Aorta (tissue), 5 donors: Measurements from ENCODE around the gene CNGA3. TPM values are rescaled to one million over a fixed set of nuclear protein-coding genes. Genes with fewer than 3 reads are reported as not detected.
"Not testable (repeated sequence)": the region's sequence is repeated elsewhere in the genome, so short reads cannot be mapped to it uniquely, and the experiment has no call there.

Source experiments
- ATAC-seq: fragments of 200-7000 bp; cut with Tn5 transposase; one replicate; pipeline ENCODE4 v1.9.1; 2022; ENCODE audit warnings: moderate library complexity; ENCODE audit not compliant: low FRiP score
- DNase-seq, 2 donors: peaks; one replicate each; pipeline ENCODE4 v3.0.0-alpha.2; 2020
- H3K27ac ChIP-seq, 2 donors: one replicate each; pipeline ENCODE4 v1.5.1; 2013; ENCODE audit warnings: low read length in 2 of 2, mild to moderate bottlenecking in 2 of 2, moderate library complexity in 2 of 2, control low read depth in 1 of 2, inconsistent platforms in 1 of 2, low read depth in 1 of 2
- H3K27me3 ChIP-seq, 2 donors: one replicate each; pipeline ENCODE4 v1.6.1; 2013; ENCODE audit warnings: control low read depth in 1 of 2, low read length in 1 of 2, mild to moderate bottlenecking in 1 of 2, moderate library complexity in 1 of 2; ENCODE audit not compliant: insufficient read depth in 2 of 2, control insufficient read depth in 1 of 2
- H3K36me3 ChIP-seq, 2 donors: one replicate each; pipeline ENCODE4 v1.6.1; 2013; ENCODE audit warnings: control low read depth in 1 of 2, low read length in 1 of 2, mild to moderate bottlenecking in 1 of 2; ENCODE audit not compliant: insufficient read depth in 2 of 2, control insufficient read depth in 1 of 2
- H3K4me1 ChIP-seq, 2 donors: one replicate each; pipeline ENCODE4 v1.6.1; 2013; ENCODE audit warnings: low read length in 2 of 2, control low read depth in 1 of 2, mild to moderate bottlenecking in 1 of 2, moderate library complexity in 1 of 2; ENCODE audit not compliant: insufficient read depth in 2 of 2, control insufficient read depth in 1 of 2
- H3K4me3 ChIP-seq, 2 donors: one replicate each; pipeline ENCODE4 v1.5.1; 2013; ENCODE audit warnings: low read length in 2 of 2, control low read depth in 1 of 2, mild to moderate bottlenecking in 1 of 2
- H3K9me3 ChIP-seq: one replicate; pipeline ENCODE4 v1.6.1; 2013; ENCODE audit warnings: mild to moderate bottlenecking, low read length; ENCODE audit not compliant: control insufficient read depth
- WGBS, 2 donors: extraction: QIAGEN DNeasy Blood & Tissue Kit; methylation state at CpG; one replicate each; pipeline ENCODE4 v1.1.7; 2013; 5-methylcytosine and 5-hydroxymethylcytosine counted together
- intact Hi-C, 2 donors: fragments of 100-400 bp; cut with DNase I; formaldehyde crosslinking; loops; one replicate each; pipeline versions ENCODE4 v1.14.2 to v1.15.0; 2022
- long read RNA-seq, 2 donors: library from polyadenylated mRNA; unstranded; transcript quantifications; one replicate each; pipeline ENCODE4 v2.0.0, GENCODE V29; 2020 to 2021
- polyA plus RNA-seq, 2 donors: library from polyadenylated mRNA; stranded (reverse); fragments of 200-250 nt; gene quantifications; one replicate each; pipeline ENCODE4 v1.2.3, GENCODE V29; 2013
- total RNA-seq, 2 donors: library from RNA; stranded (reverse); fragmentation: NEBNext Ultra II Directional; extraction: Animal tissue kit (Norgen Biotek cat#: 25700); gene quantifications; one replicate each; pipeline ENCODE4 v1.2.1, GENCODE V29; 2021
- donor health status: healthy with polysubstance abuse.
- donor health status: Bipolar disorder and iron deficiency.
- donor health status: DM: no; HTN: no; CAD: no.
- donor health status: DM: no; HTN: no; CAD: no.
- donor health status: DM: yes; HTN: yes; CAD: no.

CNGA3 gene
- total RNA-seq (not detected), polyA plus RNA-seq (not detected)
- long read RNA-seq, donor 1 = 0 reads
- long read RNA-seq, donor 2 = 0 reads

GRCh38 chr2:98346311-98347236 is at the start of gene CNGA3:
TSS of gene CNGA3 (plus strand) at chr2:98346456. CDS start at chr2:98369976, 23,520 bp downstream.
- H3K9me3 ChIP-seq = peaks cover 2% of the 10 kb centered on the region
- H3K4me3 ChIP-seq = no peak within 1 kb of the TSS
- ATAC-seq (peak; percentile 68), DNase-seq (peak in 1 of 2 donors; percentile 82)
- intact Hi-C loops = no loop called here
- no peaks in the 10 kb centered on the region for H3K36me3 ChIP-seq
- H3K4me1 ChIP-seq = no peaks in the 10 kb centered on the region
- WGBS, 2 donors = 1 to 2% methylated on average over 59 to 72 of the region's 72 CpGs
- no peaks in the 10 kb centered on the region for H3K27me3 ChIP-seq
- no peak within 1 kb of the TSS for H3K27ac ChIP-seq

DNA sequence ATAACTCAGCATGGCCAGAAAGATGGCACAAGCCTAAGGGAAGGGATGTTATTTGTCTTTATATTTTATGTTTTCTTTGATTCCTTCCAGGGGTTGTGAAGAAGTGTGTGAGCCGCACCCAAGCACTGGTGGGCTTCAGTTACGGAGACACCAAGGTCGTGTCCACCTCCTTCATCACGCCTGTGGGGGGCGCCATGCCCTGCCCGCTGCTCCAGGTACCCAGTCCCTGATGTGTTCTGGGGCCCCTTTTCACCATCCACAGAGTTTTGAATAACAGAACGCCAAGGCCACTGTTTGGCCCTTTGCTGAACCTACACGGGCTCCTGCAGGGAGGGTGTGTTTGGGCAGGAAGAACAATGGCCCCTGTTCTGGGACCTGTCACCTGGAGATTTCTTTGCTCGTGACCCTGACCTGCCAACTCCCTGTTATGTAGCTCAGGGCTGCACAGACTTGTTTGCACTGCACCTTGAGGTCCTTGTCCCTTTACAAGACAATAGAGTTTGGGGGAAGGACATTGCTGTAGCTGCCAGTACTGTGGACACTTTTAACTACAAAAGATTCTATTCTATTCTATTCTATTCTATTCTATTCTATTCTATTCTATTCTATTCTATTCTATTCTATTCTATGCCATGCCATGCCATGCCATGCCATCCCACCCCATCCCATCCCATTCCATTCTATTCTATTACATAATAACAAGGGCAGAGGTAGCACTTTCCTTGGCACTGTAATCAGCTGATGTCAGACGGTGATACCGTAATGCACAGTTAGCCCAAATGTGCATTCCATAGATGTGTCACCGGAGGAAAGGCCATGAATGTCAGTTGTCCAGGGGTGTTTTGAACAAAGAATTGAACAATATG is 48.2 kb upstream of the CNGA3 start:
- Histone ChIP-seq H3K9me3 (no peaks in the 10 kb centered on the region), H3K4me1 (no peaks in the 10 kb centered on the region), H3K4me3 (no peak overlapping the region), H3K27ac (no peak overlapping the region), H3K36me3 (no peaks in the 10 kb centered on the region), H3K27me3 (no peaks in the 10 kb centered on the region)
- intact Hi-C loops = no loop called here
- DNase-seq (no peak), ATAC-seq (no peak)
- WGBS, 2 donors = 73 to 75% methylated on average over 12 of the region's 12 CpGs

DNA sequence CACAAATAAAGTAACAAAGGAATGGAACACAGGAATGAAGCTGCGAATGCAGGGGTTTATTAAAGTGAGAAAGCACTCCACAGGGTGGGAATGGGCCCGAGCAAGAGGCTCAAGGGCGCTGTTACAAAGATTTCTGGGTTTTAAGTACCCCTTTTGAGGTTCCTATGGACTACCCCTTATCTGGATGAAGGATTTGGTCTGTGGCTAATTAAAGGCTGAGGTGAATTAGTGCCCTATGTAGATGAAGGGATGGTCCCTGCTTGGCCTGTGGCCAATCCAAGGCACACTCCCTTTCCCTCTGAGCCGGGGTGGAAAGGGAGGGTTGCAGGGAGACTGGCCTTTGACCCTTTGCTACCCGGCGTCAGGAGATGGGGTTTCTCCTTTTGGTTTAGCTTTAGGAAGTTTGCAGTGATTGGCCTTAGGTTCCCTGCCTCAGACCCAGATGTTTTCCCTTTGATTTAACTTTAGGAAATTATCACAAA is 47.5 kb upstream of the CNGA3 start:
- Histone ChIP-seq H3K4me3 (no peak overlapping the region), H3K27me3 (no peaks in the 10 kb centered on the region), H3K4me1 (no peaks in the 10 kb centered on the region), H3K27ac (no peak overlapping the region), H3K9me3 (no peaks in the 10 kb centered on the region), H3K36me3 (no peaks in the 10 kb centered on the region)
- intact Hi-C loops = no loop called here
- DNase-seq (no peak), ATAC-seq (no peak)
- WGBS, 2 donors = 67 to 76% methylated on average over 6 of the region's 6 CpGs

DNA sequence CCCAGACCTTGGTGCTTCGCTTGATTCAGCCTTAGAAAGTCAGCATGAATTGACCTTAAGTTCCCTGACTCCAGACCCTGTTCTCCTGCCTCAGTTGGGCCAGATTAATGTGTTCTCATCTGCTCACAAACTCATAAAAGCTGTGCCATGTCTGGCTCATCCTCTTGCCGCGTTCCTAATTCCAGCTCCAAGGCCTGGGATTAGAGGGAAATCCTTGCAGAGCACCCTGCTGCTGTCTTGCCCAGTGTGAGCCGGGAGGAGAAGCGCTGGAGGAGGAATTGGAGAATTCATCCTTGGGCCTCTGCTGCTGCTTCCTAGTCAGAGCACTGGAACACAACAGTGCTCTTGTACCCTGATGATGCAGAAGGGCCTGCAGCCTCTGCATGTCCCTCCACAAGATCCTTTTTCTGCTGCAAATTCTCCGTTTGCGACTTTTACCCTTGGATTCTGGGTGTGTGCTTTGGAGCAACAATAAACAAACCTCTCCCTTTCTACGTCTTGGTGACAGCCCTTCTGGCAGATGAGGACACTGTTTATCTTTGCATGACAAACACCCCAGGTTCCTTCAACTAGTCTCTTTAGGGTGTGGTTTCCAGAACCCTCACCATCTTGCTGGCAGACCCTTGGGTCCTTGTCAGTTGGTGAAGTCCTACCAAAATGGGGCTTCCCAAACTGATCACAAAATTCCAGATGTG is 46.9 kb upstream of the CNGA3 start:
- Histone ChIP-seq H3K4me1 (no peaks in the 10 kb centered on the region), H3K27me3 (no peaks in the 10 kb centered on the region), H3K27ac (no peak overlapping the region), H3K9me3 (no peaks in the 10 kb centered on the region), H3K4me3 (no peak overlapping the region), H3K36me3 (no peaks in the 10 kb centered on the region)
- DNase-seq (no peak), ATAC-seq (no peak)
- intact Hi-C loops = no loop called here
- 78 to 79% methylated on average over 8 of the region's 8 CpGs for WGBS, 2 donors

- no peaks in the 10 kb centered on the region for H3K9me3 ChIP-seq
- no peak overlapping the region for H3K27ac ChIP-seq
- no peaks in the 10 kb centered on the region for H3K4me1 ChIP-seq
- H3K27me3 ChIP-seq = no peaks in the 10 kb centered on the region
- DNase-seq (no peak), ATAC-seq (peak; percentile 16)
- no peaks in the 10 kb centered on the region for H3K36me3 ChIP-seq
- H3K4me3 ChIP-seq = no peak overlapping the region
- 71 to 74% methylated on average over 12 of the region's 12 CpGs for WGBS, 2 donors
- intact Hi-C loops = no loop called here
These were observed 45.9 kb upstream of the CNGA3 start for GRCh38 chr2:98300141-98300874.

GRCh38 chr2:98301469-98301868 is 44.8 kb upstream of the CNGA3 start:
- no peak overlapping the region for H3K4me3 ChIP-seq
- no peaks in the 10 kb centered on the region for H3K4me1 ChIP-seq

GRCh38 chr2:98307131-98307696 is 39.0 kb upstream of the CNGA3 start:
- H3K9me3 ChIP-seq, H3K4me1 ChIP-seq, DNase-seq, H3K27ac ChIP-seq, H3K4me3 ChIP-seq, ATAC-seq, H3K27me3 ChIP-seq, intact Hi-C loops, H3K36me3 ChIP-seq: not testable (repeated sequence)
- 48 to 59% methylated on average over 9 of the region's 9 CpGs for WGBS, 2 donors

More at GRCh38 chr2:98301469-98301868, 44.8 kb upstream of the CNGA3 start:
- ATAC-seq (no peak), DNase-seq (no peak)
- Histone ChIP-seq H3K27ac (no peak overlapping the region), H3K27me3 (no peaks in the 10 kb centered on the region), H3K9me3 (no peaks in the 10 kb centered on the region), H3K36me3 (no peaks in the 10 kb centered on the region)
- intact Hi-C loops = no loop called here
- 73 to 75% methylated on average over 5 of the region's 5 CpGs for WGBS, 2 donors
